IPS-18a (cell line): ENCODE data around the gene ITIH4.

Experiments used
- H3K27ac ChIP-seq: one replicate; pipeline ENCODE4 v1.5.1; 2013; ENCODE audit warnings: low read length
- H3K27me3 ChIP-seq: one replicate; pipeline ENCODE4 v1.6.1; 2013; ENCODE audit warnings: mild to moderate bottlenecking, low read length; ENCODE audit not compliant: control insufficient read depth, insufficient read depth
- H3K36me3 ChIP-seq: one replicate; pipeline ENCODE4 v1.6.1; 2013; ENCODE audit warnings: low read depth, low read length; ENCODE audit not compliant: control insufficient read depth
- H3K4me1 ChIP-seq: one replicate; pipeline ENCODE4 v1.6.1; 2013; ENCODE audit warnings: low read depth, low read length; ENCODE audit not compliant: control insufficient read depth
- H3K4me3 ChIP-seq: one replicate; pipeline ENCODE4 v1.5.1; 2013; ENCODE audit warnings: low read length
- H3K9ac ChIP-seq: one replicate; pipeline ENCODE4 v1.6.1; 2013; ENCODE audit warnings: mild to moderate bottlenecking, low read length, moderate library complexity
- H3K9me3 ChIP-seq: one replicate; pipeline ENCODE4 v1.6.1; 2013; ENCODE audit warnings: low read depth, low read length; ENCODE audit not compliant: control insufficient read depth

ITIH4 gene

GRCh38 chr3:52839892-52840545 lies 9.5 kb upstream of the ITIH4 start:
- Histone ChIP-seq H3K27ac (no peak overlapping the region), H3K36me3 (no peaks in the 10 kb centered on the region), H3K4me3 (no peak overlapping the region), H3K27me3 (no peaks in the 10 kb centered on the region), H3K9ac (no peak overlapping the region), H3K9me3 (no peaks in the 10 kb centered on the region), H3K4me1 (peaks cover 6% of the 10 kb centered on the region)

DNA sequence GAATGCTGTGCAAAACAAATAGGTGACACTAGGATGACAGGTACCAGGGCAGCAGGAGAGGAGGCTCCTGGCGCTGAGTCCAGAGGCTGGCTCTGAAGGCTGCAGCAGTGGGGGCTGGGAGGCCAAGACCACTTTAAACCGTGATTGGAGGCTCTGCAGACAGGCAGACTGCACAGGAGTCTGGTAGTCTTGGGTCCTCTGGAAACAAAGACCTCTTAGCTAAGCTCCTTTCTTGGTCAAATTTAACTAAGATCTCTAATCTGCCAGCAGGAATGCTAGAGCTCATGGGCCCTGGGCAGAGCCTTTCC lies 8.8 kb upstream of the ITIH4 start:
- H3K9ac ChIP-seq, result no peak overlapping the region

GRCh38 chr3:52838561-52839267 lies 8.2 kb upstream of the ITIH4 start:
- Histone ChIP-seq H3K36me3 (no peaks in the 10 kb centered on the region), H3K9me3 (no peaks in the 10 kb centered on the region), H3K4me3 (no peak overlapping the region), H3K9ac (no peak overlapping the region), H3K27ac (no peak overlapping the region), H3K4me1 (peaks cover 6% of the 10 kb centered on the region), H3K27me3 (no peaks in the 10 kb centered on the region)

More for the DNA sequence above, 8.8 kb upstream of the ITIH4 start:
- Histone ChIP-seq H3K4me1 (peaks cover 6% of the 10 kb centered on the region), H3K36me3 (no peaks in the 10 kb centered on the region), H3K27me3 (no peaks in the 10 kb centered on the region), H3K9me3 (no peaks in the 10 kb centered on the region), H3K27ac (no peak overlapping the region), H3K4me3 (no peak overlapping the region)

DNA sequence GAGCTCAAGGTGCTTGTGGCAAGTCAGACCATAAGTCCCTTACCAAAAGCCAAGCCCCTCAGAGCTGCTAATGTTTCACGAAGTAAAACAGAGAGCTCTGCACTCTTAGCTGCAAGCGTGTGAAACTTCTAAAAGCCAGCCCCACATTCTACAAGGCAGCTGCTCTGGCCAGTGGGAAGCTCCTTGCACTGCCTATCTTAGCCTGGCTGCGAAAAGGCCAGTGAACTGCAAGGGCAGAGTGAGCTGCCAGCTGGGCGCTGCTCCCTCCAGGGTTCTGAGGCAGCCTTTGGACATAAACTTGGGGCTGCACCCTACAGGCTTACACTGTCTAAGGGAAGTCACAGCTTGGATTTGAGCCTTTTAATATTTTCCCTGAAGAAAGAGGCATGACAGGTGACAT lies 6.5 kb upstream of the ITIH4 start:
- Histone ChIP-seq H3K27ac (no peak overlapping the region), H3K4me3 (no peak overlapping the region), H3K36me3 (no peaks in the 10 kb centered on the region), H3K9me3 (no peaks in the 10 kb centered on the region), H3K4me1 (peaks cover 6% of the 10 kb centered on the region), H3K27me3 (no peaks in the 10 kb centered on the region), H3K9ac (no peak overlapping the region)

DNA sequence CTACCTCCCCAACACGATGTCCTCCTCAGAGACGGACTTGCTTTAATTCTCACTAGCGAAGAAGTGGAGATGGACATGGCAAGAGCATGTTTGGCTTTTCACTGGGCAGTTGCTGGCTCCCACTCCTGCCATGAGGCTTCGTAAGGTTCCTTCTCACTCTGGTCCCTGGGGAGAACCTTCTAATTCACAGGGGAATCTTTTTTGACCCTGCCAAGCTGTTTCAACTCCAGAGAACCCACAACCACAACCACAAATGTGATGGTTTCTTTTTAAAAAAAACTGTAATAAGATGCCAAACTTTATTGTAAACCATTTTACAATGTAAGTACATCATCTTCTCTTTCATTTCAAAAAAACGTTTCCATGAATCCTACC lies 6.0 kb upstream of the ITIH4 start:
- Histone ChIP-seq H3K4me3 (no peak overlapping the region), H3K36me3 (no peaks in the 10 kb centered on the region), H3K27me3 (no peaks in the 10 kb centered on the region), H3K4me1 (peaks cover 6% of the 10 kb centered on the region), H3K9me3 (no peaks in the 10 kb centered on the region), H3K9ac (no peak overlapping the region), H3K27ac (no peak overlapping the region)

DNA sequence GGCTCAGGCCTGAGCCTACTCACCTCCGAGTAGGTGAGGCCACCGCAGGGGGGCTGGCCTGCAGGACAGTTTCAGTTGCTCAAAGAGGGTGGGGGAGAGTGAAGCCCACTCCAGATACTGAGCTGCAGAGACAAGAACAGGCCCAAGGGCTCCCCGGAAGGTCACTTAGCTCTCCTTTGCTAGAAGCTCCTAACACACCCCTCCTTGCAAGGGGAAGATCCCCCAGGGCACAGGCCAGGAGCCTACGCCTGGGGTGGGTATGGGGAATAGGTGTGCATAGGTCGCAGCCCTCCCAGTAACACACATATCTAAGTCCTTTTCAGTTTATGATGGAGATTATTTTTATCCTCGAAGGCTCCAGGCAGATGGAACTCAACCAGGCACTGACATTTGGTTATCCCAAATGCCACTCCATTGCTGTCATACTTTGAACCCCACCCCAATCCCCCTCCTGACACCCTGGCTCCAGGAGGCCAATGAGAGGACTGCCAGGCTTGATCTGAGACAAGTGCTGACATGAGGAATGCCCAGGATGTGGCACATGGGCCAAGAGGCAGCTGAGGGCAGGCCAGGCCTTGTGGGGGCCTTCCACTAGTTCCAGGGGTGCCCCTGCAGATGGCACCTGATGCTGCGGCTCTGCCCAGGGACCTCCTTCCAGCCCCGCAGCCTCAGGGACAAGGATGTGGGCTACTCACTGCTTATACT lies 5.4 kb upstream of the ITIH4 start:
- H3K27ac ChIP-seq, result no peak overlapping the region
- H3K36me3 ChIP-seq, result no peaks in the 10 kb centered on the region
- peaks cover 6% of the 10 kb centered on the region for H3K4me1 ChIP-seq
- H3K4me3 ChIP-seq, result no peak overlapping the region
- no peaks in the 10 kb centered on the region for H3K27me3 ChIP-seq
- H3K9me3 ChIP-seq, result no peaks in the 10 kb centered on the region
- H3K9ac ChIP-seq, result no peak overlapping the region

GRCh38 chr3:52834871-52835501 lies 4.5 kb upstream of the ITIH4 start, which contains the start of gene MUSTN1:
Gene MUSTN1 (minus strand): TSS chr3:52835019. CDS start chr3:52834948, 71 bp downstream.
- no peak within 1 kb of the TSS for H3K4me3 ChIP-seq
- H3K27me3 ChIP-seq, result no peaks in the 10 kb centered on the region
- H3K9me3 ChIP-seq, result no peaks in the 10 kb centered on the region
- H3K27ac ChIP-seq, result no peak within 1 kb of the TSS
- no peak within 1 kb of the TSS for H3K9ac ChIP-seq
- peaks cover 6% of the 10 kb centered on the region for H3K4me1 ChIP-seq
- H3K36me3 ChIP-seq, result no peaks in the 10 kb centered on the region

GRCh38 chr3:52833202-52833601 lies 2.7 kb upstream of the ITIH4 start:
- H3K27ac ChIP-seq, result no peak overlapping the region
- H3K9me3 ChIP-seq, result no peaks in the 10 kb centered on the region
- H3K4me1 ChIP-seq, result peaks cover 6% of the 10 kb centered on the region
- H3K27me3 ChIP-seq, result no peaks in the 10 kb centered on the region
- H3K4me3 ChIP-seq, result no peak overlapping the region
- no peaks in the 10 kb centered on the region for H3K36me3 ChIP-seq
- H3K9ac ChIP-seq, result no peak overlapping the region

- Histone ChIP-seq H3K36me3 (no peaks in the 10 kb centered on the region), H3K9ac (no peak overlapping the region), H3K27ac (no peak overlapping the region), H3K27me3 (no peaks in the 10 kb centered on the region), H3K4me1 (peaks cover 6% of the 10 kb centered on the region), H3K9me3 (no peaks in the 10 kb centered on the region), H3K4me3 (no peak overlapping the region)
Measured at GRCh38 chr3:52831500-52832301, 1.2 kb upstream of the ITIH4 start.

- no peak overlapping the region for H3K27ac ChIP-seq
- peaks cover under 1% of the 10 kb centered on the region for H3K4me1 ChIP-seq
- H3K36me3 ChIP-seq, result no peaks in the 10 kb centered on the region
- H3K9me3 ChIP-seq, result no peaks in the 10 kb centered on the region
- no peaks in the 10 kb centered on the region for H3K27me3 ChIP-seq
- no peak overlapping the region for H3K9ac ChIP-seq
- H3K4me3 ChIP-seq, result no peak overlapping the region
Measured at GRCh38 chr3:52829906-52830463, 487 bp downstream of the ITIH4 start.

- Histone ChIP-seq H3K27ac (no peak overlapping the region), H3K4me3 (no peak overlapping the region), H3K9ac (no peak overlapping the region), H3K9me3 (no peaks in the 10 kb centered on the region), H3K4me1 (no peaks in the 10 kb centered on the region), H3K27me3 (no peaks in the 10 kb centered on the region), H3K36me3 (no peaks in the 10 kb centered on the region)
Measured at GRCh38 chr3:52829482-52829881, 990 bp downstream of the ITIH4 start.
